Measurements from ENCODE around the gene PRR22. TPM values are rescaled to one million over a fixed set of nuclear protein-coding genes. Genes with fewer than 3 reads are reported as not detected.
"Not testable (repeated sequence)": the region's sequence is repeated elsewhere in the genome, so short reads cannot be mapped to it uniquely, and the experiment has no call there.

PRR22 gene
- polyA plus RNA-seq, 5 donors = 1.1 to 2.9 (median 2.0) TPM

GRCh38 chr19:5753743-5754142 lies 30.8 kb downstream of the PRR22 start:
- no peak for DNase-seq

GRCh38 chr19:5751709-5752108 lies 32.8 kb downstream of the PRR22 start:
- no peak for DNase-seq

- no peak for DNase-seq
Measured at GRCh38 chr19:5749505-5749904, 35.0 kb downstream of the PRR22 start.

GRCh38 chr19:5748920-5749319 lies 35.6 kb downstream of the PRR22 start:
- DNase-seq = not testable (repeated sequence)

GRCh38 chr19:5744999-5745398 lies 39.5 kb downstream of the PRR22 start:
- not testable (repeated sequence) for DNase-seq

GRCh38 chr19:5743630-5744029 lies 40.9 kb downstream of the PRR22 start:
- DNase-seq = no peak

- no peak for DNase-seq
Measured at GRCh38 chr19:5742051-5742450, 42.5 kb downstream of the PRR22 start.

- DNase-seq = no peak
Measured at GRCh38 chr19:5738423-5738822, 46.1 kb downstream of the PRR22 start.

GRCh38 chr19:5733172-5733571 lies 51.4 kb downstream of the PRR22 start:
- not testable (repeated sequence) for DNase-seq

Other genes with a start within 250 kb of the PRR22 start
- gene TINCR, start 216.8 kb downstream of the PRR22 start, polyA plus RNA-seq (ENCODE audit: insufficient read depth in 1 of 5, insufficient read length in 5 of 5, low replicate concordance in 1 of 5) = under 1 TPM; 0.40 to 0.64 (median 0.50) TPM
- 100 to 1,000 TPM in 1 of 5 donors, 10 to 100 TPM in 4; 71.8 to 106 (median 80.3) TPM for gene SAFB2, start 162.0 kb downstream of the PRR22 start, polyA plus RNA-seq (ENCODE audit: insufficient read depth in 1 of 5, insufficient read length in 5 of 5, low replicate concordance in 1 of 5)
- 100 to 1,000 TPM; 150 to 201 (median 159) TPM for gene SAFB, start 161.7 kb downstream of the PRR22 start, polyA plus RNA-seq (ENCODE audit: insufficient read depth in 1 of 5, insufficient read length in 5 of 5, low replicate concordance in 1 of 5)
- 10 to 100 TPM; 24.4 to 66.9 (median 30.4) TPM for gene MICOS13, start 104.2 kb downstream of the PRR22 start, polyA plus RNA-seq (ENCODE audit: insufficient read depth in 1 of 5, insufficient read length in 5 of 5, low replicate concordance in 1 of 5)
- 10 to 100 TPM in 2 of 5 donors, 1 to 10 TPM in 3; 7.5 to 11.4 (median 9.0) TPM for gene HSD11B1L, start 103.7 kb downstream of the PRR22 start, polyA plus RNA-seq (ENCODE audit: insufficient read depth in 1 of 5, insufficient read length in 5 of 5, low replicate concordance in 1 of 5)
- 1,000 to 10,000 TPM in 1 of 5 donors, 100 to 1,000 TPM in 4; 697 to 1,241 (median 771) TPM for gene RPL36, start 94.5 kb downstream of the PRR22 start, polyA plus RNA-seq (ENCODE audit: insufficient read depth in 1 of 5, insufficient read length in 5 of 5, low replicate concordance in 1 of 5)
- gene LONP1, start 64.6 kb downstream of the PRR22 start, polyA plus RNA-seq (ENCODE audit: insufficient read depth in 1 of 5, insufficient read length in 5 of 5, low replicate concordance in 1 of 5) = 10 to 100 TPM; 31.2 to 53.7 (median 41.7) TPM
- gene CATSPERD, start 64.1 kb downstream of the PRR22 start, polyA plus RNA-seq (ENCODE audit: insufficient read depth in 1 of 5, insufficient read length in 5 of 5, low replicate concordance in 1 of 5) = 1 to 10 TPM in 3 of 5 donors, under 1 TPM in 1, not detected in 1; 0.81 to 2.3 (median 1.8) TPM
- gene DUS3L, start 6.4 kb upstream of the PRR22 start, polyA plus RNA-seq (ENCODE audit: insufficient read depth in 1 of 5, insufficient read length in 5 of 5, low replicate concordance in 1 of 5) = 10 to 100 TPM; 22.3 to 33.2 (median 27.3) TPM
- gene NRTN, start 20.3 kb upstream of the PRR22 start, polyA plus RNA-seq (ENCODE audit: insufficient read depth in 1 of 5, insufficient read length in 5 of 5, low replicate concordance in 1 of 5) = 1 to 10 TPM; 1.1 to 2.0 (median 1.7) TPM
- under 1 TPM; 0.46 to 0.84 (median 0.71) TPM for gene FUT6, start 55.0 kb upstream of the PRR22 start, polyA plus RNA-seq (ENCODE audit: insufficient read depth in 1 of 5, insufficient read length in 5 of 5, low replicate concordance in 1 of 5)
- gene FUT3, start 66.7 kb upstream of the PRR22 start, polyA plus RNA-seq (ENCODE audit: insufficient read depth in 1 of 5, insufficient read length in 5 of 5, low replicate concordance in 1 of 5) = under 1 TPM in 4 of 5 donors, not detected in 1; 0.49 to 0.66 (median 0.61) TPM
- gene FUT5, start 85.8 kb upstream of the PRR22 start, polyA plus RNA-seq (ENCODE audit: insufficient read depth in 1 of 5, insufficient read length in 5 of 5, low replicate concordance in 1 of 5) = not detected
- gene NDUFA11, start 119.0 kb upstream of the PRR22 start, polyA plus RNA-seq (ENCODE audit: insufficient read depth in 1 of 5, insufficient read length in 5 of 5, low replicate concordance in 1 of 5) = 100 to 1,000 TPM; 103 to 203 (median 116) TPM
- gene VMAC, start 120.1 kb upstream of the PRR22 start, polyA plus RNA-seq (ENCODE audit: insufficient read depth in 1 of 5, insufficient read length in 5 of 5, low replicate concordance in 1 of 5) = 10 to 100 TPM in 1 of 5 donors, 1 to 10 TPM in 4; 7.3 to 10.7 (median 9.0) TPM
- 10 to 100 TPM; 13.5 to 56.0 (median 32.9) TPM for gene CAPS, start 129.5 kb upstream of the PRR22 start, polyA plus RNA-seq (ENCODE audit: insufficient read depth in 1 of 5, insufficient read length in 5 of 5, low replicate concordance in 1 of 5)
- gene RANBP3, start 193.4 kb upstream of the PRR22 start, polyA plus RNA-seq (ENCODE audit: insufficient read depth in 1 of 5, insufficient read length in 5 of 5, low replicate concordance in 1 of 5) = 10 to 100 TPM; 69.8 to 83.0 (median 72.9) TPM